SK-N-SH (cell line): ENCODE data around the gene SNRPB. TPM values are rescaled to one million over a fixed set of nuclear protein-coding genes. Genes with fewer than 3 reads are reported as not detected.

ENCODE experiments used
- CTCF ChIA-PET: fragments of 300-600, 350-600 bp; formaldehyde crosslinking; extraction: SDS; loops from one replicate; lab custom pipeline; 2021; lab: Yijun Ruan, JAX
- POLR2A ChIA-PET: fragments of 350-600 bp; sonication (Branson Sonifier 250); formaldehyde crosslinking; extraction: SDS; loops from one replicate; lab custom pipeline; 2020; ENCODE audit warnings: antibody characterized with exemption, inconsistent platforms; lab: Yijun Ruan, JAX
- DNase-seq: peaks from one replicate; pipeline ENCODE4 v3.0.0; 2012
- H2AFZ ChIP-seq: fragments of 200-600 bp; sonication (generic); 2 replicates; pipeline ENCODE4 v1.8.1; 2016; ENCODE audit warnings: antibody characterized with exemption, mild to moderate bottlenecking, low read depth
- H3F3A ChIP-seq: fragments of 200-600 bp; sonication (generic); replicated peaks from 2 replicates; pipeline ENCODE3; 2016; ENCODE audit warnings: antibody characterized with exemption, mild to moderate bottlenecking; ENCODE audit not compliant: insufficient read depth
- H3K27ac ChIP-seq, 2 experiments: fragments of 200-500 bp in 1 of 2; fragments of 200-600 bp in 1 of 2; sonication (Bioruptor generic) in 1 of 2; sonication (generic), shearing (Covaris generic) in 1 of 2; 2 replicates each; pipeline versions ENCODE4 v1.5.1 to v1.6.1; 2014 to 2016; ENCODE audit warnings: low read depth in 2 of 2, inconsistent platforms in 1 of 2, low read length in 1 of 2, mild to moderate bottlenecking in 1 of 2, mixed read lengths in 1 of 2
- H3K27me3 ChIP-seq: fragments of 200-600 bp; sonication (generic), shearing (Covaris generic); 2 replicates; pipeline ENCODE4 v1.6.1; 2016; ENCODE audit warnings: mixed run types; ENCODE audit not compliant: insufficient read depth
- H3K36me3 ChIP-seq, 2 experiments: fragments of 200-500 bp in 1 of 2; fragments of 200-600 bp in 1 of 2; sonication (Bioruptor generic) in 1 of 2; sonication (generic) in 1 of 2; replicated peaks in 1 of 2; 2 replicates each; pipeline versions ENCODE3 to v1.5.1; 2014 to 2016; ENCODE audit warnings: low read length in 1 of 2, mild to moderate bottlenecking in 1 of 2; ENCODE audit not compliant: insufficient read depth in 2 of 2, control insufficient read depth in 1 of 2
- H3K4me1 ChIP-seq, 2 experiments: fragments of 200-500 bp in 1 of 2; fragments of 200-600 bp in 1 of 2; sonication (Bioruptor generic) in 1 of 2; sonication (generic), shearing (Covaris generic) in 1 of 2; 2 replicates each; pipeline versions ENCODE4 v1.5.1 to v1.6.1; 2014 to 2016; ENCODE audit warnings: low read depth in 1 of 2, low read length in 1 of 2, mixed run types in 1 of 2; ENCODE audit not compliant: insufficient read depth in 2 of 2, control insufficient read depth in 1 of 2
- H3K4me2 ChIP-seq: fragments of 200-600 bp; sonication (generic), shearing (Covaris generic); 2 replicates; pipeline ENCODE4 v1.6.1; 2017; ENCODE audit warnings: mixed run types
- H3K4me3 ChIP-seq, 2 experiments: fragments of 200-500 bp in 1 of 2; fragments of 200-600 bp in 1 of 2; sonication (Bioruptor generic) in 1 of 2; sonication (generic), shearing (Covaris generic) in 1 of 2; 2 replicates each; pipeline versions ENCODE4 v1.5.1 to v1.8.1; 2014 to 2016; ENCODE audit warnings: low read depth in 2 of 2, inconsistent platforms in 1 of 2, low read length in 1 of 2, mild to moderate bottlenecking in 1 of 2, mixed read lengths in 1 of 2, moderate library complexity in 1 of 2
- H3K79me2 ChIP-seq: fragments of 200-600 bp; sonication (generic); 2 replicates; pipeline ENCODE4 v1.8.1; 2017; ENCODE audit warnings: mild to moderate bottlenecking; ENCODE audit not compliant: insufficient read depth
- H3K9ac ChIP-seq: fragments of 200-600 bp; sonication (generic); 2 replicates; pipeline ENCODE4 v1.6.1; 2017; ENCODE audit warnings: mixed run types
- H3K9me2 ChIP-seq: fragments of 200-600 bp; sonication (generic); 2 replicates; pipeline ENCODE4 v1.6.1; 2017; ENCODE audit warnings: mixed run types
- H3K9me3 ChIP-seq: fragments of 200-600 bp; sonication (generic); 2 replicates; pipeline ENCODE4 v1.6.1; 2017; ENCODE audit warnings: mixed run types, mild to moderate bottlenecking, moderate library complexity
- H4K20me1 ChIP-seq: fragments of 200-600 bp; sonication (generic); 2 replicates; pipeline ENCODE4 v1.6.1; 2017; ENCODE audit warnings: mild to moderate bottlenecking, mixed run types; ENCODE audit not compliant: insufficient read depth
- CHD2 ChIP-seq: fragments of 150-350 bp; IDR thresholded peaks from 2 replicates; pipeline ENCODE4 v1.6.1; 2018; ENCODE audit warnings: low read length; ENCODE audit not compliant: partially characterized antibody
- FOSL2 ChIP-seq: IDR thresholded peaks from 2 replicates; pipeline ENCODE4 v1.4.0; 2012; ENCODE audit warnings: low read depth, mild to moderate bottlenecking, moderate library complexity, borderline replicate concordance
- FOXJ3 ChIP-seq: sonication (generic); formaldehyde crosslinking; IDR thresholded peaks from 2 replicates; pipeline ENCODE4 v1.5.1; 2020; ENCODE audit warnings: mild to moderate bottlenecking, missing genetic modification reagents
- FOXM1 ChIP-seq: IDR thresholded peaks from 2 replicates; pipeline ENCODE4 v1.4.0; 2012; ENCODE audit warnings: low read depth, mild to moderate bottlenecking
- GABPA ChIP-seq: IDR thresholded peaks from 2 replicates; pipeline ENCODE4 v1.4.0; 2012; ENCODE audit warnings: low read depth, mild to moderate bottlenecking
- JUND ChIP-seq: IDR thresholded peaks from 2 replicates; pipeline ENCODE4 v1.4.0; 2012
- SIN3A ChIP-seq: IDR thresholded peaks from 2 replicates; pipeline ENCODE4 v1.6.1; 2012; ENCODE audit warnings: low read depth, mild to moderate bottlenecking, low read length, moderate library complexity, borderline replicate concordance
- TEAD4 ChIP-seq: IDR thresholded peaks from 2 replicates; pipeline ENCODE4 v1.4.0; 2012; ENCODE audit warnings: mild to moderate bottlenecking, borderline replicate concordance; ENCODE audit not compliant: insufficient read depth
- USF1 ChIP-seq: IDR thresholded peaks from 2 replicates; pipeline ENCODE4 v1.4.0; 2012; ENCODE audit warnings: low read depth, borderline replicate concordance
- YY1 ChIP-seq: IDR thresholded peaks from 2 replicates; pipeline ENCODE4 v1.4.0; 2012; ENCODE audit warnings: low read depth, mild to moderate bottlenecking
- WGBS: methylation state at CpG from one replicate; pipeline ENCODE4 v1.1.6; 2017; ENCODE audit warnings: low lambda C conversion rate; 5-methylcytosine and 5-hydroxymethylcytosine counted together
- polyA plus RNA-seq, 3 experiments: library from polyadenylated mRNA; depleted of rRNA; stranded (reverse); fragments of >200 nt; gene quantifications; 2 replicates each; pipeline ENCODE4 v1.2.3, GENCODE V29; 2012
- TF ChIP-seq, protein P1 (sequence below): fragments of 150-350 bp; IDR thresholded peaks from 2 replicates; pipeline ENCODE4 v1.6.1; 2017; ENCODE audit warnings: antibody characterized with exemption, low read length, low read depth, borderline replicate concordance
- TF ChIP-seq, protein P2 (sequence below): fragments of 200-600 bp; sonication (generic); IDR thresholded peaks from 2 replicates; pipeline ENCODE4 v1.6.1; 2017; ENCODE audit warnings: antibody characterized with exemption, mild to moderate bottlenecking, moderate library complexity
- TF ChIP-seq, protein P3 (sequence below): fragments of 150-350 bp; IDR thresholded peaks from 2 replicates; pipeline ENCODE4 v1.6.1; 2016; ENCODE audit warnings: mild to moderate bottlenecking, low read depth, low read length

SNRPB gene
- polyA plus RNA-seq, 1 of the 3 experiments (the other 2 are of a cell fraction), result 455 TPM

GRCh38 chr20:2465100-2465499 lies 5.5 kb downstream of the SNRPB start:
- CTCF ChIA-PET, result interaction anchor here (0.7 to 1.4 kb wide), 2 partner anchors 57 to 387 kb away, joined by 3 to 4 read pairs; no protein-coding TSS in a partner anchor
- TF ChIP-seq, protein P1, sequence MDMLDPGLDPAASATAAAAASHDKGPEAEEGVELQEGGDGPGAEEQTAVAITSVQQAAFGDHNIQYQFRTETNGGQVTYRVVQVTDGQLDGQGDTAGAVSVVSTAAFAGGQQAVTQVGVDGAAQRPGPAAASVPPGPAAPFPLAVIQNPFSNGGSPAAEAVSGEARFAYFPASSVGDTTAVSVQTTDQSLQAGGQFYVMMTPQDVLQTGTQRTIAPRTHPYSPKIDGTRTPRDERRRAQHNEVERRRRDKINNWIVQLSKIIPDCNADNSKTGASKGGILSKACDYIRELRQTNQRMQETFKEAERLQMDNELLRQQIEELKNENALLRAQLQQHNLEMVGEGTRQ, result no peak
- TF ChIP-seq YY1 (no peak), CHD2 (no peak), TEAD4 (no peak), USF1 (no peak), GABPA (no peak), FOSL2 (no peak), FOXM1 (no peak), JUND (no peak), SIN3A (no peak), FOXJ3 (CRISPR knock-in tag) (no peak)
- TF ChIP-seq, protein P2, sequence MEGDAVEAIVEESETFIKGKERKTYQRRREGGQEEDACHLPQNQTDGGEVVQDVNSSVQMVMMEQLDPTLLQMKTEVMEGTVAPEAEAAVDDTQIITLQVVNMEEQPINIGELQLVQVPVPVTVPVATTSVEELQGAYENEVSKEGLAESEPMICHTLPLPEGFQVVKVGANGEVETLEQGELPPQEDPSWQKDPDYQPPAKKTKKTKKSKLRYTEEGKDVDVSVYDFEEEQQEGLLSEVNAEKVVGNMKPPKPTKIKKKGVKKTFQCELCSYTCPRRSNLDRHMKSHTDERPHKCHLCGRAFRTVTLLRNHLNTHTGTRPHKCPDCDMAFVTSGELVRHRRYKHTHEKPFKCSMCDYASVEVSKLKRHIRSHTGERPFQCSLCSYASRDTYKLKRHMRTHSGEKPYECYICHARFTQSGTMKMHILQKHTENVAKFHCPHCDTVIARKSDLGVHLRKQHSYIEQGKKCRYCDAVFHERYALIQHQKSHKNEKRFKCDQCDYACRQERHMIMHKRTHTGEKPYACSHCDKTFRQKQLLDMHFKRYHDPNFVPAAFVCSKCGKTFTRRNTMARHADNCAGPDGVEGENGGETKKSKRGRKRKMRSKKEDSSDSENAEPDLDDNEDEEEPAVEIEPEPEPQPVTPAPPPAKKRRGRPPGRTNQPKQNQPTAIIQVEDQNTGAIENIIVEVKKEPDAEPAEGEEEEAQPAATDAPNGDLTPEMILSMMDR, result no peak
- TF ChIP-seq, protein P3, sequence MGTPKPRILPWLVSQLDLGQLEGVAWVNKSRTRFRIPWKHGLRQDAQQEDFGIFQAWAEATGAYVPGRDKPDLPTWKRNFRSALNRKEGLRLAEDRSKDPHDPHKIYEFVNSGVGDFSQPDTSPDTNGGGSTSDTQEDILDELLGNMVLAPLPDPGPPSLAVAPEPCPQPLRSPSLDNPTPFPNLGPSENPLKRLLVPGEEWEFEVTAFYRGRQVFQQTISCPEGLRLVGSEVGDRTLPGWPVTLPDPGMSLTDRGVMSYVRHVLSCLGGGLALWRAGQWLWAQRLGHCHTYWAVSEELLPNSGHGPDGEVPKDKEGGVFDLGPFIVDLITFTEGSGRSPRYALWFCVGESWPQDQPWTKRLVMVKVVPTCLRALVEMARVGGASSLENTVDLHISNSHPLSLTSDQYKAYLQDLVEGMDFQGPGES, result no peak
- Histone ChIP-seq H3K4me1 (peaks cover 15 to 16% of the 10 kb centered on the region in 2 experiments), H4K20me1 (peaks cover 62% of the 10 kb centered on the region), H3K36me3 (peaks cover 82 to 83% of the 10 kb centered on the region in 2 experiments), H3K4me3 (no peak overlapping the region), H3K9me2 (no peaks in the 10 kb centered on the region), H3K27ac (no peak overlapping the region), H3K9ac (no peak overlapping the region), H3F3A (peaks cover 44% of the 10 kb centered on the region), H2AFZ (no peak overlapping the region), H3K4me2 (no peak overlapping the region), H3K79me2 (peaks cover 61% of the 10 kb centered on the region), H3K27me3 (no peaks in the 10 kb centered on the region), H3K9me3 (no peaks in the 10 kb centered on the region)
- 97% methylated on average over 6 of the region's 6 CpGs for WGBS
- POLR2A ChIA-PET, result no interaction called here
- no peak for DNase-seq
